HG02759 (cell line): ENCODE measurements around the gene AKAP12.
"Not testable (repeated sequence)": the region's sequence is repeated elsewhere in the genome, so short reads cannot be mapped to it uniquely, and the experiment has no call there.

Source experiments
- ATAC-seq: cut with Tn5 transposase; IDR thresholded peaks from one replicate; pipeline ENCODE4 v1.9.1; 2021; ENCODE audit warnings: mild to moderate bottlenecking, moderate library complexity; ENCODE audit not compliant: unreplicated experiment

The AKAP12 gene

DNA sequence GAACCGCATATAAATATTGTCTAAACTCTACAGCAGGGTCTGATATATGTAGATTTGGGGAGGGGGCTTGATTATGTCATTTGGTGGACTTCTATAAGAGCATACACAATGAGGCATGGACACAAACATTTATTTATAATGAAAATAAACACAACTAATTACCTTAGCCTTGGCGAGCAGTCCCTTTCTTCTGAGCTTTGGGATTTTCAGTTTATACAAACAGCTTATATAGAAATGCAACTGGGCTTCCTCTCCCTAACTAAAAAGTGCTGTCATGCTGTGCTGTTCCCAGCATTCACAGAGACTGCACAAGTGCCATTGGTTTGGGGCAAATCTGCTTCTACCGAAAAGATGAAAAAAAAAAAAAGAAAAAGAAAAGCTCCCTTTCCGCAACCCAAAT, 69.9 kb downstream of the AKAP12 start:
- ATAC-seq = no peak

DNA sequence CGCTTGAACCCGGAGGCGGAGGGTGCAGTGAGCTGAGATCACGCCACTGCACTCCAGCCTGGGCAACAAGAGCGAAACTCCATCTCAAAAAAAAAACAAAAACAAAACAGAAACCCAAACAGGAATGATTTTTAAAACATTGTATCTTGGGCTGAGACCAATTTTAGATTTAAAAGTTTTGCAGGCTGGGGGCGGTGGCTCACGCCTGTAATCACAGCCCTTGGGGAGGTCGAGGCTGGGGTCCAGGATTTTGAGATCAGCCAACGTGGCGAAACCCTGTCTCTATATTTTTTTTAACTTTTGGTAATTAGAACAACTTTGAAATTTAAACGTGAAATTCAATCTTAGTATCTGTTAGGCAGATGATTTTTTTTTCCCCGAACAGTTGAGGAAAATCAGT, 70.5 kb downstream of the AKAP12 start:
- no peak for ATAC-seq

DNA sequence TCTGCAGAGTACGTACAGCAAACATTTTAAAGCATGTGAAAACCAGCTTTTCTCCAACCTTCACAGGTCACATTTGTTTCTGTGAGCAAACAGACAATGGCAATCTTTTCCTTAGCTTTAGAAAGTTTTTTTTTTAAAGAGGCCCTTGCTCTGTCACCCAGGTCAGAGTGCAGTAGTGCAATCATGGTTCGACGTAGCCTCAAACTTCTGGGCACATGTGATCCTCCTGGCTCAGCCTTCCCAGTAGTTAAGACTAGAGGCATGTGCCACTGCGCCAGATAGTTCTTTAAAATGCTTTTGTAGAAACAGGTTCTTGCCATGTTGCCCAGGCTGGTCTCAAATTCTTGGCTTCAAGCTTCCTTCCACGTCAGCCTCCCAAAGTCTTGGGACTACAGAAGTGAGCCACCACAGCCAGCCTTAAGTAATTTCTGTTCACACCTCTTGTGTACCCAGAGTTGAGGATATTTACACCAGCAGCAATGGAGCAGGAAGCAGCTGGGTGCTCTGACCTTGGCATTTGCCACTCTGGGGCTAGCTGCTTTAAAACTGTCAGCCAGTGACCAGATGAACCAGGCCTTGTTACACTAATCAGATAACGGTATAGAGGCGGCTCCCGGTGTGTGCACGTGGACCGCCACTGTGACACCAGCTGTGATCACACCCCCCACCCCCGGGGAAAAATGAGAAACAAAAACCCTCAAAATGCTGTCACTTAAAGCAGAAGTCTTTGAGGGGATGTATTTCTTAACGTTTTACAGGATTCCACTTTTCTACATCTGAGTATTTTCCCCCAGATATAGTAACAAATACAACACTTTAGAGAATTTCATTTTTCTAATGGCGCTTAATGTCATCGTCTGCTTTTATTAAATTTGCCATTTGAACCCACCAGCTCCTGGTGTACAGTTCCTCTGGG, 71.3 kb downstream of the AKAP12 start:
- no peak for ATAC-seq

DNA sequence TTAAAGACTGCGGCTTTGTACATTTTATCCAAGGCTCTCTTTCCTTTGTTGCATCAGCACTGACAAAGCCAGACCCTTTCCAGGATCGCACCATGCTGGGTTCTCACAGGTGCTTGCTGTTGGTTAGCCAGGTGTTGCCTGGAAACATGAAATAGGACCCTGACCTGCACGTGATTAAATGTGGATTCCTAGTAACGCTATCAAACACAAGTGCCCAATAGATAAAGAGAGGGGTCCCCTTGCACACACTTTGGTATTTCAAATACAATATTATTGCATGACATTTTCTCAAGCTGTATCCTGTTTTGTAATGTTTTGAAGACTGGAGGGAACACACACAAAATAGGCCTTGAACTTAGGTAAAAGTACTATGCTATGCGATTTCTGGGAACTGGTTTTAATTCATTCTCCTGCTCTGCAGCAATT, 73.3 kb downstream of the AKAP12 start:
- ATAC-seq = no peak

DNA sequence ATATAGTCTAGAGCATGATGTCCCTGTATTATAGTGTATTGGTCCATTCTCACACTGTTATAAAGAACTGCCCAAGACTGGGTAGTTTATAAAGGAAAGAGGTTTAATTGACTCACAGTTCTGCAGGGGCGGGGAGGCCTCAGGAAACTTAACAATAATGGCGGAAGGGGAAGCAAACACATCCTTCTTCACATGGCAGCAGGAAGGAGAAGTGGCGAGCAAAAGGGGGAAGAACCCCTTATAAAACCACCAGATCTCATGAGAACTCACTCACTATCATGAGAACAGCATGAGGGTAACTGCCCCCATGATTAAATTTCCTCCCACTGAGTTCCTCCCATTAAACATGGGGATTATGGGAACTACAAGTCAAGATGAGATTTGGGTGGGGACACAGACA, 75.9 kb downstream of the AKAP12 start:
- ATAC-seq = not testable (repeated sequence)

DNA sequence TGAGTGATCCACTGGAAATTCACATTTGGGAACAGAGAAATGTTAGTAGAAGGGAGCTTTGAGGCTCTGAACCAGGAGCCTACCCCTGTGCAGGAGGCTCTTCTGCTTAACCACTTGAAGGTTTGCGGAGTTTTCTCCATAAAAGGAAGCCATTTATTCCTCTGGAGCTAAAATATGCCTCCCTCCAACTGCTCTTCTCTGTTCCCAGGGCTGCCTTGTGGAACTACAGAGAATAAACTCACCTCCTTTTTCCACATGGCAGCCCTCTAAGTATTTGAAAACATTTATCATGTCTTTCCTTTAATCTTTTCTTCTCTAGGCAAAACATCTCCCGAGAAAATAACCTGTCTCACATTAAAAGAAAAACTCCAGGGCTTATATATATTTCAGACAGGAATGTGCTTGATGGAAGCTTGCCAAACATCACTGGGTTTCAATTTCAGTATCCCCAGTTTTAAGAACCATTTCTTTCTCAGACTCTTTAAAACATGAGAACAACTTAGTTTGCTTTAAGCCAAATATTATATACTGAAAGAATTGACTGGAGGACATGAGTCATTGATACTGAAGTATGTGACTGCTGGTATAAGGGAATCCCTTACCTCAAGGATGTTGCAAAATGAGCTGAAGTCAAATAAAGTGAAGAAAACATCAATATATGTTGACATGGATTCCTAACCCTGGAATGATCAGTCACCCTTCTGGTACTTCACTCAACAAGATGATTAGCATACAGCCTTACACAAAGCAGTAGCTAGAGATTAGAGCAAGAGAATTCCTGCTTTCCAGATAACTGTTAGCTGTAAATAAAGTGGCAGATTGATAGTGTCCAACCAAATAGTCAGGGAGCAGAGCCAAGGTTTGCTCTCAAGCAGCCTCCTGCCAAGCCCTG, 77.6 kb downstream of the AKAP12 start:
- no peak for ATAC-seq

DNA sequence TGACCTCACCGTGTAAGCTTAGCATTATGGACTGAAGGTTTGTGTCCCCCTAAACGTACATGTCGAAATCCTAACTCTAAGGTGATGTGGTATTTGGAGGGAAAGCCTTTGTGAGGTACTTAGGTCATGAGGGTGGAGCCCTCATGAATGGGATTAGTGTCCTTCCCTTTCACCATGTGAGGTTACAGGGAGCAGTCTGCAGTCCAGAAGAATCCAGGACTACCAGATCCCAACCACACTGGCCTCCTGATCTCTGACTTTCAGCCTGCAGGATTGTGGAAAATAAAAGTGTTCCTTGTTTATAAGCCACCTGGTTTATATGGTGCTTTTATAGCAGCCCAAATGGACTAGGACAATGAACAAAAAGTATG, 78.2 kb downstream of the AKAP12 start:
- ATAC-seq = no peak

DNA sequence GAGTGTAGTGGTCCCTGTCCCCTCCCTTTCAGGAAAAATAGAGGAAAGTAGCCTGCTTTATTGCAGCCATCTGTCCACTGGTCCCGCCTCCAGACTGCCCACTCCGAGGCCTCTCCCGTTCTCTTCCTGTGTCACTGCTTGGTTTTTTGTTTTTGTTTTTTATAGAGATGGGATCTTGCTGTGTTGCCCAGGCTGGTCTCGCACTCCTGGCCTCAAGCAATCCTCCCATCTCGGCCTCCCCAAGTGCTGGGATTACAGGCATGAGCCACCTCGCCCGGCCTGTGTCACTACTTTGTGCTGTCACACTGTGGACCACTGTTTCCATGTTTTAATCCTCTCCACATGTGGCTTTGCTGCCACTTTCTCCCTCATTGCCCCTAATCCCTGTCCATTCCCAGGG, 80.4 kb downstream of the AKAP12 start:
- ATAC-seq = no peak

DNA sequence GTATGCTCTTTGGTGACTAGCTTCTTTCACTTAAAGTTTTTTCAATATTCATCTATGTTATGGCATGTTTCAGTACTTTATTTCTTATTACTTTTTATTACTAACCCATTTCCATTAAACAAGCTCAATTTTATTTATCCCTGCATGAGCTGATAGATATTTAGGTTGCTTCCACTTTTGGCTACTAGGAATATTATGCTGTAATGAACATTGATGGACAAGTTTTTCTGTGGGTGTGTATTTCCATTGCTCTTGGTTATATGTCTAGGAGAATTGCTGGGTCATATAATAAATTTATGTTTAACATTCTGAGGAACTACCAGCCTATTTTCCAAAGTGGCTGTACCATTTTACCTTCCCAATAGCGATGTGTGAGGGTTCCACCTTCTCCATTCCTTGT, 81.7 kb downstream of the AKAP12 start:
- no peak for ATAC-seq

DNA sequence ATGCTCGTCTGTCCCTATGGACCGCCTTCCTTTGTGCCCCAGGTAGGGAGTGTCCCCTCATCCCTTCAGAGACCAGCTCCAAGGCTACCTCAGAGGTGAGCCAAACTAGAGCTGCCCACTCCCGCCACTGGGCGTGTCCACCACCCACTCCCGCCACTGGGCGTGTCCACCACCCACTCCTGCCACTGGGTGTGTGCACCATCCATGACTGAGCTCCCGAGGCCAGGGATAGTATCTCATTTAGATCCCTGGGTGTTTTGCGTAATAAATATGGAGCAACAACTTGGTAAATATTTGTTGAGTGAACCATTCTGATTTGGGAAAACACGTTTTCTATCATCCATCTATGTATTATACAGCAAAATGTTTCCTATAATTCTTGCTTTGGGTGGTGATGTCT, 82.8 kb downstream of the AKAP12 start:
- no peak for ATAC-seq

DNA sequence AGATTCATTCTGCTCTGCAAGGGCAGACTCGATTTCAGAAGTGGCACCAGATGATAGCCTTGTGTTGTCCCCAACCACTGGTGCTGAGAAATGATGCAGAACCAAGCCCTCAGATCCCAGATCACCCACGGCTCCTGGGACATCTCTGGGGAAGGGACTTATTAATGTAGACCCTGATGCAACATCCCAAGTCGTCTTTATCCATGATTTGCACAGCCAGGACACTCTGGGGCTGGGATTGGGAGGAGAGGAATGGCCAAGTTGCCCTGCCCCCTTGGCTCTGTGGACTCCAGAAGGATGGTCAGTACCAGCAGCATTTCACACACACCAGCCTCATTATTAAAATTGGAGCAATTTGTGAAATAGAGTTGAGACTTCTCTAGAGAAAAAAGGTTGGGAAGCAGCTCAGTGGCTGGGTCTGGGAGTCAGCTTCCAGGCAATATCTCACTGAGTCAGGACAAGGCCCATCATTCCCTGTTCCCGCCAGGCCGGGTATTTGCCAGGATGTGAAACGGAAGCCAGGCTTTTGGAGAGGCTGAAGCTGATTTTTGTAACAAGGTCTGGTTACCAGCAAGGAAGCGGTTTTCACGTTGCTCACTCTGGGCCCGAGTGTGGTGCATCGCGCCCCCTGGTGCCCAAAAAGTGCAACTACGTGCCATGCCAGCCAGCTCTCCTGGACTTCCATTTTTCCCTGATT, 84.2 kb downstream of the AKAP12 start:
- ATAC-seq = peak; percentile 74

DNA sequence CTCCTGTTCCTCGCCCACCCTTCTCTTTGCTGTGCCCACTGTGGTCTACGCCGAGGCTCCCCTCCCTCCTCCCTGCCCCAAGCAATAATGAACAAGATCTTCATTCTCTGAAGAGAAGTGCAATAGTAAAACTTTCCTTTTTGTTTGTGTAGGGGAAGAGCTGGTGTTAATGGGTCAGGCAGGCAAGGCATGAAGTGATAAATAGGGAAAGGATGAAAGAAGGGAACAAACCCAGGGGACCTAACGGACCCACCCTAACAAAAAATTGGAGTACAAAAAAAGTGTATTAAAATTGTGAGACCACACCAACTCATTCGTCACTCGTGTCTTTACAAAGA, 84.7 kb downstream of the AKAP12 start:
- no peak for ATAC-seq

DNA sequence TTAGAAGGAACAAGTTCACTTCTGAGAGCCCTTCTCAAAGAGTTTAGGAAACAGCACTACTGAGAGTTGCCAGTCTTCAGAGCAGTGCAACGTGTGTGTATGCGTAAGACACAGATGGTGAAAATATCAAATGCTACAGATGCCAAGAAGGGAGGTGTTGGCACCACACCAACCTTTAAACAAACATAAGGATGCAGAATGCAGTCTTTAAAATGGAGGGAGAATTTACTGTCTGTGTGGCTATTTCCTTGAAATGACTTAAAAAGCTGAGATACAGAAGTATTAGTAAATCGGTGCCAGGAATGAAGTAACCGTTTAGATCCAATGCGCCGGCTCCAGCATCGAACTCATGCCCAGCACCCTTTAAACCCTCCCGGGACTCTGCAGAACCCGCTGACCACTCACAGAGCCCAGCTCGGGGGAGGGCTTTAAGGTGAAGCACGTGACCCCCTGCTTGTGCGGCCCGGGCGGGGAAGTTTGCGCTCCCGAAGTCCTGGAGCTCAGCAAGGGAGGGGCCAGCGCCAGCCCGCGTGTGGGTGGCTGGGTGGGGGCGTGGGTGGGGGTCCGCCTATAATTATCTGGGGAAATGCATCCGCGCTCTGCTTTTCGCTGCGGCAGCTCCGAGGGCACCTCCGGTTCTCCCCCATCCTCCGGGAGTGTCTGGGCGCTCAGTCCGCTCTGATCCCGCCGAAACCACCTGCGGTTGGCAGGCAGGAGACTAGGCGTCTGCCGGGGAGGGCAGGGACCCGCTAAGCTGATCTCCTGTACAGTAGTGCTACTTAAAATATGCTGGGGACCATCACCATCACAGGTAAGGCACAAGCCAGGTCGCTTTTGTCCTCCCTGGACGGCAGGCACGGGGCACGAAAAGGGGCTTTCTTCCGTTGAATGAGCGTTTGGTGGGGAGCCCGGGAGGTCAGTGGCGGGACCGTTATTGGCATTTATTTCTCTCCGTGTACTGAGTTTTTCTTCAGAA, 85.6 kb downstream of the AKAP12 start:
- ATAC-seq = no peak

DNA sequence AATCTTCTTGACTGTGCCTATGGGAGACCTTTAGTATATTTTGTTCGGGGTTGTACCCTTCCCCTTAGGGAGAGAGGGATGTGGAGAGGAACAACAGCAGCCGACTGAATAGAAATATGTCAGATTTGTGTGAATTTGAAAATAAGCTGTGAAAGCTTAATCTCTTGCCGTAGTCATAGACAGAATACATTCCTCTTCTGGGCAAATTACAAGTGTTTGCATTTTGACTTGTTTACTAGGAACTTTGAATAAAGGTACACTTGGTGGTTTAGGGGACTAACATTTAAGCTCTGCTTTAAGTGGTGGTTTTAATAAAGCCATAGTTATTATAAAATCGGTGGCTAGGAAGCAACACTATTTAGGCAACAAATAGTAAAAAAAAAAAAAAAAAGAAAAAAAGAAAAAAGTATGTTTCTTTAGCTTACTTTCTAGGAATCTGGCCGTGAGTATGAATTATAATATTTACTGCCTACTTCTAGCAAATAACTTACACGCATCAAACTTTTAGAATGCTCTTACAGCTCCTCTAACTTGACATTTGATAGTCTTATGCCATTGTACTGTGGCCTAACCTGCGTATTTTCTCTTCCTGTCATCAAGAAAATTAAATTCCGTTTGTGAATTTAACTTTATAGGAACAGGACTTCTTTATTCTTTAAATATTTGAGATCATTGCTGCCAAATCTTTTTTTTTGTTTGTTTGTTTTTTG, 86.5 kb downstream of the AKAP12 start:
- ATAC-seq = no peak

DNA sequence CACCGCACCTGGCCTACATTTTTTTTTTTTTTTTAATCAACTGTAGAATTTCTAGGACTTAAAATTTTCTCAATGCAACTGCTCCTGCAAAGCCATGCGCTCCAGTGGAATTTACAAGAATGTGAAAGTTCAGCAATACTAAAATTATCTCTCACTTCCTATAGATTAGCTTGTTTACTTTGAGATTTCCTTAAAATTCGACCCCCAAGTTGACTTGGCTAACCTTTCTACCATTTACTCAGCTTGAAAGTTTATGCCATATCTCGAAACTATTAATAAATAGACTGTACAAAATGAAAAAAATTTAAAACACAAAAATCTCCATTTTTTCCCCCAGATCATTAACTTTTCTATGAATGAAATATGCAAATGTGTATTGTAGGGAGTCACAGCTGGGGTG, 87.3 kb downstream of the AKAP12 start:
- ATAC-seq = no peak

DNA sequence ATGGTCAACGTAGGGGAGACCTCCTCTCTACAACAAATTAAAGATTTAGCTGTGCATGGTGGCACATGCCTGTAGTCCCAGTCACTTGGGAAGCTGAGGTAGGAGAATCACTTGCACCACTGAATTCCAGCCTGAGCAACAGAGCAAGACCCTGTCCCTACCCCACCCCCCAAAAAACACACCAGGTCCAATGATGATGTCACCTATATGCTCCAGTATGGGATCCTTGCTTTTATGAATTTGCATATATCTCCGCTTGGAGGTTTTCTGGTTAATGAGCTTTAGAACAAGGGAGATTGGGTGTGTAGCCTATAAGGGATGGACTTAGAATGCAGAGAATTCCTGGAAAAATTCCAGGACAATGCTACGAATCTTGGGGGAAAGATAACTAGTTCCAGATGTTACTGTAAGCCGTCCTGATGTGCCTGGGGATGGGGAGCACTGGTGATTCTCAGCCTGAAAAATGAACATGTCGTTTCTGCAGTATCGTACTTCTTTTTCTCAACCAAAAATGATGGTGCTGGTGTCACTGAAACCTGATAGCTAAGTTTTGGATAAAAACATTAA, 90.4 kb downstream of the AKAP12 start:
- ATAC-seq = no peak

DNA sequence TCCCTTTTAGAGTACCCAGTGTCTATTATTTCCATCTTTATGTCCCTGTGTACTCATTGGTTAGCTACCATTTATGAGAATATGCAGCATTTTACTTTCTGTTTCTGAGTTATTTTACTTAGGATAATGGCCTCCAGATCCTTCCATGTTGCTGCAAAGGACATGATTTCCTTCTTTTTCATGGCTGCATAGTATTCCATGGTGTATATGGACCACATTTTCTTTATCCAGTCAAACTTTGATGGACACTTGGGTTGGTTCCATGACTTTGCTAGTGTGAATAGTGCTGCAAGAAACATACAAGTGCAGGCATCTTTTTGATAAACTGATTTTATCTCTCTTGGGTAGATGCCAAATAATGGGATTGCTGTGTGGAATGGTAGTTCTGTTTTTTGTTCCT, 96.2 kb downstream of the AKAP12 start:
- ATAC-seq = no peak

DNA sequence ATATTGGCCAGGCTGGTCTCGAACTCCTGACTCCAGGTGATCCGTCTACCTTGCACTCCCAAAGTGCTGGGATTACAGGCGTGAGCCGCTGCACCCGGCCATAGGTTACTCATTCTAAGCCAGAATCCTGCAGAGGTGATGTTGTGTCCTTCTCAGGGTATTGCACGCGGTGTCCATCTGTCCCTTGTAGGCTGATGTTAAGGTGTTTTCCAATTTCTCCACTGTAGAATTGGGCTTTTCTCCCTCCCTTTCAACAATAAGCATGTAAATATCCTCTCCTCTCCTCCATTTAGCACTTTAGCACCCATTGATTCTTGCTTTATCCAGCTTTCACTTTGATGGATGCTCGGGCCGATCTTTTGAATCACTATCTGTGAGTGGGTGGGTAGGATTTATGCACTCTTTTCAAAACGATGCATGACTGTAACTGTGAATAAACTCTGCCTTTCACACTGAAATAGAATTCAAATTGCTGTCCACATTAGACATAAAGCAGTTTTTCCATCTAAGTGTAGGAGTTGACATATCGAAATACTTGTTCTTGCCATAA, 99.0 kb downstream of the AKAP12 start:
- ATAC-seq = no peak

DNA sequence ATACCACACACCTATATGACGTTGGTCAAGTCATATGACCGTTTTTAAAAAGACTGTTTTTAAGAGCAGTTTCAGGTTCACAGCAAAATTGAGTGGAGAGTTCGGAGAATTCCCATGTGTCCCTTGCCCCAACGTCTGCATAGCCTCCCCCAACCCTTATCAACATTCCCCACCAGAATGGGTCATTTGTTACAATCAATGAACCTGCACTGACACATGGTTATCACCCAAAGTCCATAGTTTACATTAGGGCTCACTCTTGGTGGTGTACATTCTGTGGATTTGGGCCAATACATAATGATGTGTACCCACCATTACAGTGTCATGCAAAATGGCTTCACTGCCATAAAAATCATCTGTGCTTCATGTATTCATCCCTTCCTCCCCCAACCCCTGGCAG, 99.6 kb downstream of the AKAP12 start:
- ATAC-seq = no peak
